Mesenchymal stem cell (in vitro differentiated cells and primary cell): ENCODE results near the gene GNG11. TPM values are rescaled to one million over a fixed set of nuclear protein-coding genes. Genes with fewer than 3 reads are reported as not detected.

Source experiments
- DNase-seq: peaks from one replicate; pipeline ENCODE4 v3.0.0-alpha.2; 2013
- H2AFZ ChIP-seq: one replicate; pipeline ENCODE4 v1.6.1; 2013; ENCODE audit warnings: low read depth, mild to moderate bottlenecking, control low read depth, inconsistent platforms, low read length, moderate library complexity
- H2AK5ac ChIP-seq: 2 replicates; pipeline ENCODE4 v1.6.1; 2013; ENCODE audit warnings: low read length, moderate library complexity, mild to moderate bottlenecking, inconsistent platforms; ENCODE audit not compliant: severe bottlenecking
- H2BK120ac ChIP-seq: one replicate; pipeline ENCODE4 v1.6.1; 2013; ENCODE audit warnings: low read depth, mild to moderate bottlenecking, inconsistent platforms, low read length, moderate library complexity
- H2BK12ac ChIP-seq, 2 experiments: one replicate each; pipeline ENCODE4 v1.6.1; 2013; ENCODE audit warnings: inconsistent platforms in 2 of 2, low read length in 2 of 2, mild to moderate bottlenecking in 2 of 2, moderate library complexity in 2 of 2, control low read depth in 1 of 2
- H2BK15ac ChIP-seq: one replicate; pipeline ENCODE4 v1.6.1; 2013; ENCODE audit warnings: mild to moderate bottlenecking, low read depth, inconsistent platforms; ENCODE audit not compliant: poor library complexity, severe bottlenecking
- H2BK5ac ChIP-seq: 2 replicates; pipeline ENCODE4 v1.6.1; 2013; ENCODE audit warnings: low read depth, mild to moderate bottlenecking, low read length, control low read depth, inconsistent platforms; ENCODE audit not compliant: poor library complexity, severe bottlenecking
- H3K14ac ChIP-seq, 2 experiments: one replicate each; pipeline ENCODE4 v1.6.1; 2013; ENCODE audit warnings: inconsistent platforms in 2 of 2, low read length in 2 of 2, control low read depth in 1 of 2, mild to moderate bottlenecking in 1 of 2, moderate library complexity in 1 of 2
- H3K18ac ChIP-seq, 2 experiments: one replicate each; pipeline ENCODE4 v1.6.1; 2013; ENCODE audit warnings: inconsistent platforms in 2 of 2, low read length in 2 of 2, control low read depth in 1 of 2, low read depth in 1 of 2, mild to moderate bottlenecking in 1 of 2
- H3K23ac ChIP-seq, 2 experiments: one replicate each; pipeline ENCODE4 v1.6.1; 2013; ENCODE audit warnings: inconsistent platforms in 2 of 2, low read length in 2 of 2, mild to moderate bottlenecking in 2 of 2, moderate library complexity in 2 of 2, control low read depth in 1 of 2
- H3K27ac ChIP-seq: 2 replicates; pipeline ENCODE4 v1.5.1; 2013; ENCODE audit warnings: mild to moderate bottlenecking, moderate library complexity, low read length, control low read depth, inconsistent platforms; ENCODE audit not compliant: poor library complexity, severe bottlenecking
- H3K27me3 ChIP-seq, 2 experiments: 2 replicates each; pipeline versions ENCODE4 v1.6.1 to v1.7.0; 2013; ENCODE audit warnings: low read length in 2 of 2, mild to moderate bottlenecking in 2 of 2, moderate library complexity in 2 of 2, control low read depth in 1 of 2, inconsistent platforms in 1 of 2; ENCODE audit not compliant: control insufficient read depth in 1 of 2, insufficient read depth in 1 of 2
- H3K36me3 ChIP-seq, 2 experiments: 2 replicates each; pipeline versions ENCODE4 v1.6.1 to v1.7.0; 2013; ENCODE audit warnings: low read length in 2 of 2, control low read depth in 1 of 2, inconsistent platforms in 1 of 2, low read depth in 1 of 2, mild to moderate bottlenecking in 1 of 2; ENCODE audit not compliant: insufficient read depth in 2 of 2, control insufficient read depth in 1 of 2
- H3K4ac ChIP-seq, 2 experiments: one replicate each; pipeline ENCODE4 v1.6.1; 2013; ENCODE audit warnings: inconsistent platforms in 2 of 2, low read length in 2 of 2, mild to moderate bottlenecking in 2 of 2, moderate library complexity in 2 of 2, control low read depth in 1 of 2, low read depth in 1 of 2
- H3K4me1 ChIP-seq: 2 replicates; pipeline ENCODE4 v1.6.1; 2013; ENCODE audit warnings: low read depth, low read length, control low read depth; ENCODE audit not compliant: control insufficient read depth, insufficient read depth
- H3K4me2 ChIP-seq: 2 replicates; pipeline ENCODE4 v1.6.1; 2013; ENCODE audit warnings: low read length, mild to moderate bottlenecking, inconsistent platforms; ENCODE audit not compliant: poor library complexity, severe bottlenecking
- H3K4me3 ChIP-seq, 2 experiments: 2 replicates each; pipeline versions ENCODE4 v1.5.1 to v1.7.0; 2013; ENCODE audit warnings: low read length in 2 of 2, mild to moderate bottlenecking in 2 of 2, control low read depth in 1 of 2, low read depth in 1 of 2; ENCODE audit not compliant: insufficient read depth in 1 of 2
- H3K79me1 ChIP-seq: replicated peaks from 2 replicates; pipeline ENCODE4 v1.6.1; 2013; ENCODE audit warnings: mild to moderate bottlenecking, control low read depth, low read length, inconsistent platforms; ENCODE audit not compliant: poor library complexity, severe bottlenecking
- H3K9ac ChIP-seq: 2 replicates; pipeline ENCODE4 v1.7.0; 2013; ENCODE audit warnings: mild to moderate bottlenecking, low read length, moderate library complexity
- H3K9me3 ChIP-seq: 2 replicates; pipeline ENCODE4 v1.7.0; 2013; ENCODE audit warnings: mild to moderate bottlenecking, low read length; ENCODE audit not compliant: control insufficient read depth
- H4K8ac ChIP-seq: one replicate; pipeline ENCODE4 v1.6.1; 2013; ENCODE audit warnings: inconsistent platforms, mild to moderate bottlenecking, low read length, moderate library complexity
- H4K91ac ChIP-seq: one replicate; pipeline ENCODE4 v1.6.1; 2013; ENCODE audit warnings: mild to moderate bottlenecking, low read length, inconsistent platforms
- WGBS: methylation state at CpG from one replicate; pipeline ENCODE4 v1.1.7; 2013; ENCODE audit warnings: mixed read lengths; 5-methylcytosine and 5-hydroxymethylcytosine counted together
- small RNA-seq: library from polyadenylated mRNA; stranded (forward); fragments of <200 nt; extraction: miRNeasy Mini kit (QIAGEN cat#:217004); gene quantifications from one replicate; pipeline ENCODE3, GENCODE V24; 2013; ENCODE audit warnings: low read depth

GNG11 gene

DNA sequence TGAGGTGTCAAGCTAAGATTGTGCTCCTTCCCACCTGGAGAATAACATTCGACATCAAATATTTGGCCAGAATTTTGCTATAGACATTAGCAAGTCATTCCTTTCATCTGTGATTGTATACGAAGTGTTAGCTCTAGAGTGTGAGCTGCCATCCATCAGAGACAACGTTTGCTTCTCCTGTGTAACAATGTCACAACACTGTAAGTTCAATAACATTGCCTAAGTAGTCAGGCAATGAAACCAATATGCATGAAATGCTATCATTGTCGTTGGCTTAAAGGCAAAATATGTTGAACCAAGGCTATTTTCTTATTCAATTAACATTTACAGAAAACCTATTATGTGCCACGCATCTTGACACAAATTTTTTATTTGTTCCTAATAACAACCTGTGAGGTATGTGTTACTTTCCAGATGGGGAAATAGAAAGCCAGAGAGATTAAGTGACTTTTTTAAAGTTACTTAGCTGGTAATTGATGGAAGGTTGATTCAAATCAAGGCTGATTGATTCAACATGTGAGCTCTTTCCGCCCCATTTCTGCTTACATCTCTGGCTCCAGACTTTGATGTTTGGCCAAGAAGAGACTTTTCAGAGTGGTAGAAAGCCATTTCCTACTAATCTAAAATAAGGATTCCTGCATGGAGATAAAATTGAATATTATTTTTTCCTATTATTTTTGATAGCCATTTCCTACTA is 50.6 kb downstream of the GNG11 start:
- H4K91ac ChIP-seq: no peak overlapping the region
- H2BK120ac ChIP-seq: no peak overlapping the region

DNA sequence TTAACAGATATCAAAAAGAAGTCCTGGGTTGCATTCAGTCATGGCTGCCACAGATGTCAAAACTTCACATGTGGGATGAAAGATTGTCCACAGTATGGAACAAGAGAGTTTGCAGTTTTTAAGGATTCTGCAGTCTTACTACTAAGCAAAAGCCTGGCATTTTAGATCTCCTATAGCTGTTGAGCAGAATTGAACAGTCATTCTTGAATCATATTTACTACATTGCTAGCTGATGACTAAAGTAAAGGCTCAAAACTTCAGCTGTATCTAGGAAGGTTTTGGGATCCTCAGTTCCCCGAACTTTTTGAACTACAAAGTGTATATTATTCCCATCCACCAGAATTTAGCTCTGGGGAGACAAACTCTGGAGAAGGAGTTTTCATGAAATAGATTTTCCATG is 51.6 kb downstream of the GNG11 start:
- Histone ChIP-seq H3K14ac (no peak overlapping the region), H2BK120ac (no peak overlapping the region), H4K91ac (no peak overlapping the region), H3K23ac (no peak overlapping the region), H3K4me1 (no peaks in the 10 kb centered on the region), H3K9ac (peak overlapping the region; percentile 56), H3K4me2 (no peak overlapping the region), H2BK5ac (no peak overlapping the region), H3K4me3 (peak overlapping the region in 1 of 2 experiments; percentile 44), H2AFZ (no peak overlapping the region), H2BK15ac (no peak overlapping the region), H3K79me1 (no peaks in the 10 kb centered on the region), H3K18ac (no peak overlapping the region), H3K27me3 (no peaks in the 10 kb centered on the region), H3K27ac (no peak overlapping the region), H3K9me3 (no peaks in the 10 kb centered on the region), H3K4ac (no peak overlapping the region), H2AK5ac (no peak overlapping the region), H4K8ac (no peak overlapping the region), H3K36me3 (no peaks in the 10 kb centered on the region), H2BK12ac (no peak overlapping the region)
- no CpG with 5 or more reads among the region's 1 CpG for WGBS
- no peak for DNase-seq

More for the DNA sequence above, 50.6 kb downstream of the GNG11 start:
- Histone ChIP-seq H2BK12ac (no peak overlapping the region), H3K9ac (no peak overlapping the region), H2BK15ac (no peak overlapping the region), H3K4me2 (no peak overlapping the region), H3K14ac (no peak overlapping the region), H3K23ac (no peak overlapping the region), H3K27ac (no peak overlapping the region), H3K79me1 (no peaks in the 10 kb centered on the region), H3K9me3 (no peaks in the 10 kb centered on the region), H3K18ac (no peak overlapping the region), H3K4me3 (no peak overlapping the region), H2BK5ac (no peak overlapping the region), H2AK5ac (no peak overlapping the region), H3K4ac (no peak overlapping the region), H3K36me3 (no peaks in the 10 kb centered on the region), H4K8ac (no peak overlapping the region), H3K4me1 (no peaks in the 10 kb centered on the region), H2AFZ (no peak overlapping the region), H3K27me3 (no peaks in the 10 kb centered on the region)
- no peak for DNase-seq
- WGBS: 94% methylated on average over 5 of the region's 6 CpGs

DNA sequence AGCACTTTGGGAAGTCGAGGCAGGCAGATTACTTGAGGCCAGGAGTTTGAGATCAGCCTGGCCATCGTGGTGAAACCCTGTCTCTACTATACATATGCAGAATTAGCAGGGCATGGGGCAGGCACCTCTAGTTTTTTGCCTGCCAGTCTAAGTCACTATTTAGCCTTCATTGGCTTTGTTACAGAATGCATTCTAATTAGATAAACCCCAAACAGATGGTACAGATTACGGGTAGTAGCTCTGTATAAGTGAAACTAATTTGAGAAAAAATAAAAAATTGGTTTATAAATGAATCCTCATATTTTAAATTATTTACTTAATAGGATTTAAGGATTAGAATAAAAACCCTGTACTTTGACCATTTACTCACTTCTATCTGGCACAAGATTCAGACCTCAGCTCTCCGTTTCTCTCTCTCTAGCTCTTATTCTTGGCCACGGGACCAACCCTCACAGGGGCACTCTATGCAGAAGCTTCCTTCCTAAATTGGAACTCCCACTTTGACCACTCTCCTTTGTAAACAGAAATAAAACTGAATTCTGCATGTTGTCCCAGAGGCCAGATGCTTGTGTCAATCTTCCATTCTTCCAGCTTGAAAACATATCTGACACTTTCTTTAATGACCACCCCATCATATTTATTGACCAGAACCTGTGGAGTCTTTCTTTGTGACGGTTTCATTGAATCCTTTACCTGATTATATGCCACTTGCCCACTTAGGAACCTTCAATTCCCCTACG is 55.8 kb downstream of the GNG11 start:
- no peaks in the 10 kb centered on the region for H3K9me3 ChIP-seq
- H2BK12ac ChIP-seq: no peak overlapping the region
- H3K14ac ChIP-seq: peak overlapping the region in 1 of 2 experiments; percentile 41
- WGBS: 91% methylated on average over 6 of the region's 7 CpGs
- H3K27me3 ChIP-seq: no peaks in the 10 kb centered on the region
- H3K27ac ChIP-seq: no peak overlapping the region
- H3K4me2 ChIP-seq: no peak overlapping the region
- peaks cover 2% of the 10 kb centered on the region for H3K4me1 ChIP-seq
- H3K36me3 ChIP-seq: no peaks in the 10 kb centered on the region
- peak overlapping the region in 1 of 2 experiments; percentile 51 for H3K4ac ChIP-seq
- no peak overlapping the region for H2AFZ ChIP-seq
- H2BK5ac ChIP-seq: no peak overlapping the region
- H3K18ac ChIP-seq: no peak overlapping the region
- no peak overlapping the region for H2BK15ac ChIP-seq
- no peak for DNase-seq
- no peak overlapping the region for H3K4me3 ChIP-seq
- H3K23ac ChIP-seq: no peak overlapping the region
- H3K9ac ChIP-seq: no peak overlapping the region
- no peak overlapping the region for H4K8ac ChIP-seq
- H3K79me1 ChIP-seq: no peaks in the 10 kb centered on the region
- H4K91ac ChIP-seq: no peak overlapping the region
- H2BK120ac ChIP-seq: no peak overlapping the region
- no peak overlapping the region for H2AK5ac ChIP-seq

Small RNAs within 50 kb of the gene (small RNA-seq; reads per million reads assigned to genes)
- gene AC002076.2: not detected
